NB4 (cell line): ENCODE results near the gene IGF1R.
A peak's percentile ranks its signal among the peaks of the same experiment; 100 is the strongest.

Source experiments
- DNase-seq: peaks from one replicate; pipeline ENCODE4 v3.0.0; 2010; ENCODE audit warnings: low read depth
- H3K4me3 ChIP-seq: one replicate; pipeline ENCODE4 v1.5.1; 2011; ENCODE audit warnings: mild to moderate bottlenecking, low read depth, low read length, moderate library complexity
- CTCF ChIP-seq: IDR thresholded peaks from one replicate; pipeline ENCODE4 v1.5.1; 2012; ENCODE audit warnings: low read depth, low read length
- MAX ChIP-seq: IDR thresholded peaks from 2 replicates; pipeline ENCODE4 v1.6.1; 2011; ENCODE audit warnings: low read depth, low read length
- MYC ChIP-seq: IDR thresholded peaks from 2 replicates; pipeline ENCODE4 v1.6.1; 2011; ENCODE audit warnings: low read depth, low read length
- POLR2A ChIP-seq: IDR thresholded peaks from 2 replicates; pipeline ENCODE4 v1.6.1; 2011; ENCODE audit warnings: mild to moderate bottlenecking; ENCODE audit not compliant: insufficient read length; ENCODE audit errors: extremely low read depth

The IGF1R gene

GRCh38 chr15:98978153-98978552, 329.8 kb downstream of the IGF1R start:
- DNase-seq, result no peak
- no peak for TF ChIP-seq CTCF
- no peak for TF ChIP-seq MYC
- TF ChIP-seq MAX, result no peak
- TF ChIP-seq POLR2A, result no peak

GRCh38 chr15:98980899-98981228, 332.5 kb downstream of the IGF1R start:
- DNase-seq, result peak; percentile 30

More at GRCh38 chr15:98978153-98978552, 329.8 kb downstream of the IGF1R start:
- no peak overlapping the region for H3K4me3 ChIP-seq

GRCh38 chr15:98981851-98982722, 333.7 kb downstream of the IGF1R start:
- DNase-seq, result no peak
- TF ChIP-seq POLR2A (no peak), CTCF (no peak), MYC (no peak), MAX (no peak)
- no peak overlapping the region for H3K4me3 ChIP-seq

More at GRCh38 chr15:98980899-98981228, 332.5 kb downstream of the IGF1R start:
- H3K4me3 ChIP-seq, result no peak overlapping the region
- TF ChIP-seq MAX (no peak), POLR2A (no peak), MYC (no peak), CTCF (no peak)

- no peak overlapping the region for H3K4me3 ChIP-seq
- DNase-seq, result peak; percentile 93
- TF ChIP-seq CTCF, result no peak
- TF ChIP-seq POLR2A, result no peak
- peak; percentile 49; the same call in 1 of the 2 replicates for TF ChIP-seq MYC
Measured at GRCh38 chr15:98983334-98983733, 335.0 kb downstream of the IGF1R start.

GRCh38 chr15:98986281-98986680, 337.9 kb downstream of the IGF1R start:
- no peak for DNase-seq
- H3K4me3 ChIP-seq, result no peak overlapping the region
- no peak for TF ChIP-seq MAX
- TF ChIP-seq MYC, result no peak
- no peak for TF ChIP-seq POLR2A
- TF ChIP-seq CTCF, result no peak

- DNase-seq, result no peak
- no peak overlapping the region for H3K4me3 ChIP-seq
- TF ChIP-seq CTCF (no peak), POLR2A (no peak), MYC (no peak), MAX (no peak)
Measured at GRCh38 chr15:98994892-98995291, 346.6 kb downstream of the IGF1R start.
